Activated T-helper 1 cell treated with anti-CD3 and anti-CD28 coated beads, Interleukin-2, amount 50 U/mL, for 16 hours (primary cell): ENCODE measurements around the gene CCNB3.

Experiments used
- DNase-seq, 2 donors: peaks; one replicate each; pipeline ENCODE4 v3.0.0-alpha.2; 2020; ENCODE audit warnings: low read depth in 1 of 2, low spot score in 1 of 2

CCNB3 gene

GRCh38 chrX:50372966-50373365, 168.4 kb downstream of the CCNB3 start:
- no peak for DNase-seq

DNA sequence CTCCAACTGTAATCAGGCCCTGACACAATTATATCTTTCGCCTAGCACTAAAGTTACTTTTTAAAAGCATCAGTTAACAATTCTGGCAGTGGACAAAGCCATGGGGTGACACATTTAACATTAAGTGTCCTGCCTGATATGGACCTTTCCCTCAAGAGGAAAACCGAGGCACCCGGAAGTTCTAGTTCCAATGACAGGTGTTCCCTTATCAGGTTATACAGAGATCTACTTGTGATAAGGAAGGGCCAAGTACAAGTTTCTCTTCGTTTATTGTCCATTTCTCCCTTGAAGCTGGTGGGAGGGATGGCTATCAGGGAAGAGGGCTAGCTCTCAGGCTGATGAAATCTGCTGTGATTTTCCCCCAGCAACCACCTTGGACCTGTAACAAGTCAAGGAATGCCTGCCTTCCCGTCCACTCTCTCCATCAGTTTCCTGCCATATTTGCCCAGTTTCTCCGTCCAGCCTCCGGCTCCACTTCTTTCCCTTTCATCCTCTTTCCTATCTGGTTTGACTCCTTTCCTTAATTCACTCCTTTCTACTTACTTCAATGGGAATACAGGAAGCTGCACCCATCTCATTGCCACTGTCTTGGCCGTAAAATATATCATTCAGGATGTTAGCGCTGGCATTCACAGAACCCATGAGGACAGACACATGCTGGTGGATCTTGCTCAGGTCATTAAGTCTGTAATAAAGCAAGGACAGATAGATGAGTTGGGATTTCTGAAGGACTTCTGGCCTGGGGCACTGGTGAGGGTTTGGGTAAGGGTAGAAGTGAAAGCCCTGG, 171.1 kb downstream of the CCNB3 start:
- no peak for DNase-seq

GRCh38 chrX:50381729-50382415, 177.3 kb downstream of the CCNB3 start:
- DNase-seq = no peak

DNA sequence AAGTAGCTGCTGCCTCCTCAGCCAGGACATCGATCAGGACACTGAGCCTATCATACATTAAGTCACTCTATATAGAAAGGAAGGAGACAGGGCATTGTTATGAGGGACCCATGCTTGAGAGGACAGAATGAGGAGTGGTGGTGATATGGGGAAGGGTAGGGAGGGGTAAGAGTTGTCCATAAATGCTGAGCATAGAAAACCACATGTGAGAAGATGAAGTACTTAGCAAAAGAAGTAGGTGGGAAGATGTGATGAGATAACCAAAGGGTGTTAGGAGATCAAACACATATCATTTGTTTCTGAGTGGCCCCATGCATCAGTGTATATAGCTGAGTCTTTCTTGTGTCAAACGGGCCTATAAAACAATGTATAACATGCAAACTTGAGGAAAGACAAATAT, 182.0 kb downstream of the CCNB3 start:
- no peak for DNase-seq

- DNase-seq = no peak
These were observed 189.3 kb downstream of the CCNB3 start for GRCh38 chrX:50393902-50394301.
